MCF 10A (cell line): ENCODE data around the gene DIP2B. TPM values are rescaled to one million over a fixed set of nuclear protein-coding genes. Genes with fewer than 3 reads are reported as not detected.

Experiments used
- BruUV-seq: library from RNA; stranded (reverse); fragments of 400-500 nt; replicated peaks from 2 replicates; lab custom pipeline; 2021; lab: Mats Ljungman, UMichigan
- CTCF ChIA-PET: fragments of 300-600 bp; sonication (Branson Sonifier 250); formaldehyde crosslinking; extraction: SDS; loops from one replicate; lab custom pipeline; 2021; ENCODE audit warnings: antibody characterized with exemption, inconsistent platforms; lab: Yijun Ruan, JAX
- POLR2A ChIA-PET: fragments of 300-600, 350-650 bp; sonication (Branson Sonifier 250); formaldehyde crosslinking; extraction: SDS; loops from one replicate; lab custom pipeline; 2020; ENCODE audit warnings: antibody characterized with exemption, inconsistent platforms; lab: Yijun Ruan, JAX
- DNase-seq: peaks from one replicate; pipeline ENCODE4 v3.0.0-alpha.2; 2018; ENCODE audit not compliant: unreplicated experiment
- H3K27ac Mint-ChIP-seq: one replicate; pipeline ENCODE4 v1.8.0; 2022; ENCODE audit warnings: mild to moderate bottlenecking, low read depth, mixed read lengths; ENCODE audit not compliant: unreplicated experiment
- H3K27me3 Mint-ChIP-seq: one replicate; pipeline ENCODE4 v1.8.0; 2022; ENCODE audit warnings: mixed read lengths; ENCODE audit not compliant: insufficient read depth, unreplicated experiment
- H3K36me3 Mint-ChIP-seq: one replicate; pipeline ENCODE4 v1.8.0; 2022; ENCODE audit warnings: mild to moderate bottlenecking, moderate library complexity, mixed read lengths; ENCODE audit not compliant: insufficient read depth, unreplicated experiment
- H3K4me1 Mint-ChIP-seq: one replicate; pipeline ENCODE4 v1.8.0; 2022; ENCODE audit warnings: mixed read lengths; ENCODE audit not compliant: insufficient read depth, unreplicated experiment
- H3K4me3 Mint-ChIP-seq: one replicate; pipeline ENCODE4 v1.8.0; 2022; ENCODE audit warnings: mild to moderate bottlenecking, moderate library complexity, mixed read lengths; ENCODE audit not compliant: unreplicated experiment
- H3K9me3 Mint-ChIP-seq: one replicate; pipeline ENCODE4 v1.8.0; 2022; ENCODE audit warnings: mixed read lengths; ENCODE audit not compliant: unreplicated experiment
- CTCF ChIP-seq: fragments of 200-600 bp; IDR thresholded peaks from one replicate; pipeline ENCODE4 v1.8.0; 2022; ENCODE audit warnings: antibody characterized with exemption, mild to moderate bottlenecking; ENCODE audit not compliant: unreplicated experiment
- intact Hi-C: fragments of 100-400 bp; cut with micrococcal nuclease; formaldehyde crosslinking; loops from 2 replicates; pipeline ENCODE4 v1.14.1; 2022
- total RNA-seq: library from RNA; stranded (reverse); gene quantifications from 2 replicates; pipeline ENCODE4 v1.2.3, GENCODE V29; 2022

DIP2B gene
- total RNA-seq, 1 experiment from 2014 or later: 18.8 TPM

GRCh38 chr12:50626026-50626425, 121.2 kb downstream of the DIP2B start:
- CTCF ChIA-PET: interaction anchor here (0.7 kb wide), 1 partner anchor 17 kb away, joined by 4 read pairs; no protein-coding TSS in a partner anchor
- Mint-ChIP-seq H3K36me3 (peaks cover 14% of the 10 kb centered on the region), H3K4me1 (peaks cover 17% of the 10 kb centered on the region), H3K27me3 (no peaks in the 10 kb centered on the region), H3K9me3 (peaks cover 11% of the 10 kb centered on the region), H3K4me3 (no peak overlapping the region), H3K27ac (no peak overlapping the region)
- POLR2A ChIA-PET: no interaction called here
- intact Hi-C loops: no loop called here
- no peak for DNase-seq
- BruUV-seq: no TSS peak
- TF ChIP-seq CTCF: no peak

- intact Hi-C loops: no loop called here
- POLR2A ChIA-PET: no interaction called here
Observed at GRCh38 chr12:50627491-50627890, 122.7 kb downstream of the DIP2B start.

GRCh38 chr12:50628394-50628793, 123.6 kb downstream of the DIP2B start:
- no peak for TF ChIP-seq CTCF
- no peak for DNase-seq
- BruUV-seq: no TSS peak
- ChIA-PET POLR2A (interaction anchor here (1.9 kb wide), 1 partner anchor 8 kb away, joined by 4 read pairs; no protein-coding TSS in a partner anchor), CTCF (interaction anchor here (1.0 to 1.7 kb wide), 3 partner anchors 8 to 140 kb away, joined by 3 to 4 read pairs (median 4); partner anchors contain the start of gene DIP2B)
- Mint-ChIP-seq H3K27ac (no peak overlapping the region), H3K4me3 (no peak overlapping the region), H3K4me1 (peaks cover 7% of the 10 kb centered on the region), H3K36me3 (peaks cover 16% of the 10 kb centered on the region), H3K9me3 (peaks cover 13% of the 10 kb centered on the region), H3K27me3 (no peaks in the 10 kb centered on the region)
- intact Hi-C loops: no loop called here

More at GRCh38 chr12:50627491-50627890, 122.7 kb downstream of the DIP2B start:
- CTCF ChIA-PET: interaction anchor here (1.6 to 1.7 kb wide), 2 partner anchors 9 to 122 kb away, joined by 4 read pairs; partner anchors contain the start of gene DIP2B
- peaks cover 13% of the 10 kb centered on the region for H3K9me3 Mint-ChIP-seq
- DNase-seq: no peak
- no peak overlapping the region for H3K4me3 Mint-ChIP-seq
- BruUV-seq: no TSS peak
- no peak for TF ChIP-seq CTCF
- peaks cover 16% of the 10 kb centered on the region for H3K36me3 Mint-ChIP-seq
- H3K27me3 Mint-ChIP-seq: no peaks in the 10 kb centered on the region
- peaks cover 7% of the 10 kb centered on the region for H3K4me1 Mint-ChIP-seq
- no peak overlapping the region for H3K27ac Mint-ChIP-seq

GRCh38 chr12:50633955-50634354, 129.2 kb downstream of the DIP2B start:
- peaks cover 13% of the 10 kb centered on the region for H3K9me3 Mint-ChIP-seq
- POLR2A ChIA-PET: interaction anchor here (3.7 kb wide), 1 partner anchor 128 kb away, joined by 25 read pairs; the partner anchor contains the start of gene DIP2B
- H3K4me1 Mint-ChIP-seq: no peaks in the 10 kb centered on the region
- BruUV-seq: no TSS peak
- no peak for DNase-seq
- no peaks in the 10 kb centered on the region for H3K27me3 Mint-ChIP-seq
- CTCF ChIA-PET: interaction anchor here (0.6 to 1.7 kb wide), 3 partner anchors 35 to 192 kb away, joined by 3 to 7 read pairs (median 5); partner anchors contain the start of gene DIP2B
- no peak for TF ChIP-seq CTCF
- no peak overlapping the region for H3K4me3 Mint-ChIP-seq
- peaks cover 19% of the 10 kb centered on the region for H3K36me3 Mint-ChIP-seq
- no peak overlapping the region for H3K27ac Mint-ChIP-seq
- intact Hi-C loops: loop anchor here (10.0 kb wide), 1 partner anchor 559 kb away; no protein-coding TSS in a partner anchor
